ENCODE data around the gene PSMB11. TPM values are rescaled to one million over a fixed set of nuclear protein-coding genes. Genes with fewer than 3 reads are reported as not detected.

Gene PSMB11
- total RNA-seq, 1 experiment from 2014 or later = not detected

GRCh38 chr14:23090254-23090636 is 48.2 kb downstream of the PSMB11 start:
- H4K5ac ChIP-seq (ENCODE audit: insufficient read length, low read depth, low read length) = no peak overlapping the region
- no peak overlapping the region for H4K91ac ChIP-seq (ENCODE audit: insufficient read length, low read depth, low read length)
- peaks cover 3% of the 10 kb centered on the region for H3K79me1 ChIP-seq (ENCODE audit: insufficient read depth, low read depth, low read length, poor library complexity, severe bottlenecking)
- Mint-ChIP-seq H3K36me3 (ENCODE audit: insufficient read depth in 1 of 3, low read depth in 3 of 3) (peaks cover 42 to 75% (median 73%) of the 10 kb centered on the region in 3 experiments; a peak in 6 of 7 replicates), H3K9me3 (no peaks in the 10 kb centered on the region), H3K4me1 (peaks cover 6 to 7% of the 10 kb centered on the region in 2 experiments; a peak in 1 of 4 replicates), H3K27me3 (ENCODE audit: low read depth) (no peaks in the 10 kb centered on the region), H3K4me3 (no peak overlapping the region), H3K27ac (no peak overlapping the region)
- no peak overlapping the region for H3K4me2 ChIP-seq (ENCODE audit: insufficient read depth, insufficient read length, low read length)
- no peak overlapping the region for H2AFZ ChIP-seq (ENCODE audit: low read length)
- H4K20me1 ChIP-seq (ENCODE audit: control insufficient read depth, insufficient read depth, insufficient read length) = no peaks in the 10 kb centered on the region
- no peak overlapping the region for H3K18ac ChIP-seq (ENCODE audit: insufficient read length, low read depth, low read length)
- H3K27me3 ChIP-seq (ENCODE audit: insufficient read depth, low read length) = no peaks in the 10 kb centered on the region
- no peak overlapping the region for H3K9ac ChIP-seq (ENCODE audit: extremely low read depth, insufficient read length, low read length)
- no peak for DNase-seq
- H2BK120ac ChIP-seq (ENCODE audit: low read depth, low read length, poor library complexity, severe bottlenecking) = no peak overlapping the region
- H3K14ac ChIP-seq (ENCODE audit: insufficient read depth, low read length) = no peak overlapping the region
- H3T11ph ChIP-seq (ENCODE audit: low read length) = no peak overlapping the region
- TF ChIP-seq CTCF (conservative IDR thresholded peaks at IDR 0.05) = no peak
- no peak overlapping the region for H3K4ac ChIP-seq (ENCODE audit: low read depth, low read length)
- H2BK20ac ChIP-seq (ENCODE audit: low read depth, low read length, poor library complexity, severe bottlenecking) = no peak overlapping the region
- no peak overlapping the region for H3K23ac ChIP-seq (ENCODE audit: insufficient read length, low read depth, low read length)
- H3K79me2 ChIP-seq (ENCODE audit: insufficient read depth, low read length) = peaks cover 16% of the 10 kb centered on the region
- H3K9me3 ChIP-seq (ENCODE audit: control insufficient read depth, low read depth, low read length) = no peaks in the 10 kb centered on the region
- no peak overlapping the region for H3K27ac ChIP-seq (ENCODE audit: insufficient read length, low read depth, low read length)
- no peak overlapping the region for H2AK5ac ChIP-seq (ENCODE audit: insufficient read length, low read length)
- H4K8ac ChIP-seq (replicated peaks; ENCODE audit: insufficient read length, low read depth, low read length) = no peak overlapping the region
- peaks cover 2% of the 10 kb centered on the region; the same call in 1 of the 2 replicates for H3K4me1 ChIP-seq (ENCODE audit: insufficient read depth, low read length)
- H2BK12ac ChIP-seq (ENCODE audit: insufficient read length, low read depth, low read length) = no peak overlapping the region
- H3K23me2 ChIP-seq (ENCODE audit: insufficient read length, low read depth, low read length, poor library complexity, severe bottlenecking) = peaks cover 6% of the 10 kb centered on the region
- H3K56ac ChIP-seq (ENCODE audit: insufficient read length, low read depth, low read length) = no peak overlapping the region
- H2BK15ac ChIP-seq (ENCODE audit: low read depth, low read length) = no peak overlapping the region
- H2BK5ac ChIP-seq (ENCODE audit: insufficient read length, low read length) = no peak overlapping the region
- WGBS (ENCODE audit: extremely low coverage, insufficient read length, low lambda C conversion rate) = no CpG with 5 or more reads among the region's 4 CpGs
